Activated naive CD8-positive, alpha-beta T cell treated with anti-CD3 and anti-CD28 coated beads, Interleukin-2, amount 10 ng/mL, durations not matched to agents 7 days and 5 days (primary cell): ENCODE data around the gene FGF12. TPM values are rescaled to one million over a fixed set of nuclear protein-coding genes. Genes with fewer than 3 reads are reported as not detected.

Source experiments
- ATAC-seq: fragments of 150-1000 bp; cut with Tn5 transposase; one replicate; pipeline ENCODE4 v1.10.0; 2021; ENCODE audit warnings: low read depth, moderate library complexity
- POLR2A ChIA-PET: fragments of 350-600 bp; sonication (Branson Sonifier 250); formaldehyde crosslinking; loops from one replicate; lab custom pipeline; 2021; ENCODE audit warnings: antibody characterized with exemption; lab: Charles Lee
- DNase-seq: peaks from one replicate; pipeline ENCODE4 v3.0.0; 2021
- H3K27ac Mint-ChIP-seq: one replicate; pipeline ENCODE4 v1.8.0; 2022; ENCODE audit warnings: mild to moderate bottlenecking, mixed read lengths
- H3K27me3 Mint-ChIP-seq: one replicate; pipeline ENCODE4 v1.8.0; 2022; ENCODE audit warnings: mild to moderate bottlenecking, moderate library complexity, mixed read lengths
- H3K36me3 Mint-ChIP-seq: one replicate; pipeline ENCODE4 v1.8.0; 2021; ENCODE audit warnings: mild to moderate bottlenecking, mixed read lengths
- H3K4me1 Mint-ChIP-seq: one replicate; pipeline ENCODE4 v1.8.0; 2021; ENCODE audit warnings: mixed read lengths
- H3K4me3 Mint-ChIP-seq: one replicate; pipeline ENCODE4 v1.8.0; 2022; ENCODE audit warnings: mild to moderate bottlenecking, moderate library complexity, mixed read lengths
- H3K9me3 Mint-ChIP-seq: one replicate; pipeline ENCODE4 v1.8.0; 2021; ENCODE audit warnings: mixed read lengths
- total RNA-seq, 2 experiments: library from RNA; stranded (reverse); gene quantifications; one replicate each; pipeline ENCODE4 v1.2.3, GENCODE V29; 2021

FGF12 gene
- total RNA-seq, 2 experiments from 2014 or later: not detected

DNA sequence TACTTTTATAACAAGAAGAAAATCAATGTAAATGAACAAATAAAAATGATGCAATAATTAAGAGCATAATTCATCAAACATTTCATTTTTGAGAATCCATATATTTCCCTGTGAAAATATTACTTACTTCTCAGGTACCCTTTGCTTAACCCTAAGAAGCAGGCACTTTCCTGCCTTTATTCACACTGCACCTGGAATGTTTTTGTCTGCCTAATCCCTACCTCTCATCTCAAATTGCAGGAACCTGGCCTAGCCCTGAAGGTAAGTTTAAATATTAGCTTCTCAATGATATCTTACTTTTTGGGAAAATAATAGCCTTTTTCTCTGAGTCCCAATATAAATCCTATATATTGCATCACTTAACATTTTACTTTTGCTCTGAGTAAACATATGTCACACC, 559.1 kb downstream of the FGF12 start:
- no peak overlapping the region for H3K27ac Mint-ChIP-seq
- POLR2A ChIA-PET: no interaction called here

DNA sequence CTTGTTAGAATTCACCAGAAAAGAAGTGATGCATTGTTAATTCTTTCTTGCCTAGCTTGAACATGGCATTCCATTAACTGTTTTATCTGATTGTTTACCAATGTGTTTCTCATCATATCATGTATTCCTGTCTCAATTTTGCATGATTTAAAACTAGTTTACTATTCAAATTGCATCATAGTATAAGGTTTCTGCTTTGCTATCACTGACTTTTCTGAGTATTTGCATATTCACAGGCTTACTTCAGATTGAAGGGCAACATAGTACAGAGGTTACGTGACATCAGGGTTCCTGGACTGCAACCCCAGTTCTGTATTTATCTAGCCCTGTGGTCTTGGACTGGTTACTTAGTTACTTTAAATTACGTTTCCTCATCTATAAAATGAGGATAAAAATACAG, 561.8 kb downstream of the FGF12 start:
- H3K27me3 Mint-ChIP-seq: no peaks in the 10 kb centered on the region
- DNase-seq: no peak
- H3K9me3 Mint-ChIP-seq: no peaks in the 10 kb centered on the region
- H3K4me3 Mint-ChIP-seq: no peak overlapping the region
- H3K4me1 Mint-ChIP-seq: no peaks in the 10 kb centered on the region
- no peaks in the 10 kb centered on the region for H3K36me3 Mint-ChIP-seq
- ATAC-seq: no peak
- no peak overlapping the region for H3K27ac Mint-ChIP-seq
- POLR2A ChIA-PET: no interaction called here

More for the DNA sequence above, 559.1 kb downstream of the FGF12 start:
- Mint-ChIP-seq H3K4me1 (no peaks in the 10 kb centered on the region), H3K9me3 (no peaks in the 10 kb centered on the region), H3K36me3 (no peaks in the 10 kb centered on the region), H3K4me3 (no peak overlapping the region), H3K27me3 (no peaks in the 10 kb centered on the region)
- no peak for DNase-seq
- ATAC-seq: no peak

DNA sequence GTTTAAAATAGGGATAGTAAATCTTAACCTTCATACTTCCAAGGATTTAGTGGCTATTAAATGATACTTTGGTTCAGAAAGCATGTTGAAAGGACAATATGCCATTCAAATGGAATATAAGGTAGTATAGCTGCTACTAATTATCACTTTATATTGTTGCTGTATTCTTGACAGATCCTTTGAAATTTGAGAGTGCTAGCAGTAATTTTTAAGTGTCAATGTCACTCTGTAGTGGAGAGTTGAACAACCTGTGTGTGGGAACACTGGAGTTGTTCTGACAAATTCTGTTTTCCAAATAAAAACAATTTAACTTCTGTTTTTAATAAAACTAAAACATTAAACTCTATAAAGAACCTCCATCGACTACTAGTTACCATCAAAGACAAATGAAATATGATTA, 565.7 kb downstream of the FGF12 start:
- POLR2A ChIA-PET: no interaction called here
- Mint-ChIP-seq H3K4me3 (no peak overlapping the region), H3K4me1 (no peaks in the 10 kb centered on the region), H3K27me3 (no peaks in the 10 kb centered on the region), H3K9me3 (no peaks in the 10 kb centered on the region), H3K36me3 (no peaks in the 10 kb centered on the region), H3K27ac (no peak overlapping the region)
- DNase-seq (no peak), ATAC-seq (no peak)

DNA sequence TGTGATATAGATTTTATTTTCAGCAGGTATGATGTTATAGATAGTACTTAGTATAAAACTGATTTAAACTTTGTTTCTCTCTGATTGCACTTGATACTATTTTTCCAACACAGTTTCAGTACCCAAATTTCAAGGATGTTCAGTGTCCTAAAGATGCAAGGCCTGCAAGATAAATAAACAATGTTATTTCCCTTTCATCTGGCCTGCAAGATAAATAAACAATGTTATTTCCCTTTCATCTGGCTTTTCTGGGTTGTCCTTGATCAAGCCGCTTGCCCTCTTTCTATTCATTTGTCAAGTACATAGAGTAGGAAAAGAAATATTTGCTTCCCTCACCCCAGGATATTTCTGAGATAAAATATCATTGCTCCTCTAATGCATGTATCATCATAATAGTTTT, 571.0 kb downstream of the FGF12 start:
- H3K27ac Mint-ChIP-seq: no peak overlapping the region
- H3K4me1 Mint-ChIP-seq: no peaks in the 10 kb centered on the region
- H3K4me3 Mint-ChIP-seq: no peak overlapping the region
- no peaks in the 10 kb centered on the region for H3K36me3 Mint-ChIP-seq
- DNase-seq (no peak), ATAC-seq (no peak)
- H3K9me3 Mint-ChIP-seq: no peaks in the 10 kb centered on the region
- POLR2A ChIA-PET: no interaction called here
- H3K27me3 Mint-ChIP-seq: no peaks in the 10 kb centered on the region

DNA sequence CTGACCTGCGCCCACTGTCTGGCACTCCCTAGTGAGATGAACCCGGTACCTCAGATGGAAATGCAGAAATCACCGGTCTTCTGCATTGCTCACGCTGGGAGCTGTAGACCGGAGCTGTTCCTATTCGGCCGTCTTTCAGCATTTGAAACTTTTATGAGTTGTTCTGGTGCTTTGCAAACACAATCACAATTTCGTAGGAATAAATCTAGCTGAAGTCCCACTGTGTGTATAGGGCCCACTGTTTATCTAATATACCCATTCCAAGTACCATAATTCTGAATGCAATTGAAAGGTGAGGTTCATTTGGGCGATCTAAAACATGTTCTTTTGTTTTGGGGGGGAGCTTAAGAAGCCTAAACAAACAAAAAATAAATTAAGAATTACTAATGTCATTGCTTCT, 572.1 kb downstream of the FGF12 start:
- H3K27me3 Mint-ChIP-seq: no peaks in the 10 kb centered on the region
- ATAC-seq (no peak), DNase-seq (no peak)
- H3K4me1 Mint-ChIP-seq: no peaks in the 10 kb centered on the region
- POLR2A ChIA-PET: no interaction called here
- no peaks in the 10 kb centered on the region for H3K36me3 Mint-ChIP-seq
- H3K4me3 Mint-ChIP-seq: no peak overlapping the region
- no peak overlapping the region for H3K27ac Mint-ChIP-seq
- no peaks in the 10 kb centered on the region for H3K9me3 Mint-ChIP-seq

DNA sequence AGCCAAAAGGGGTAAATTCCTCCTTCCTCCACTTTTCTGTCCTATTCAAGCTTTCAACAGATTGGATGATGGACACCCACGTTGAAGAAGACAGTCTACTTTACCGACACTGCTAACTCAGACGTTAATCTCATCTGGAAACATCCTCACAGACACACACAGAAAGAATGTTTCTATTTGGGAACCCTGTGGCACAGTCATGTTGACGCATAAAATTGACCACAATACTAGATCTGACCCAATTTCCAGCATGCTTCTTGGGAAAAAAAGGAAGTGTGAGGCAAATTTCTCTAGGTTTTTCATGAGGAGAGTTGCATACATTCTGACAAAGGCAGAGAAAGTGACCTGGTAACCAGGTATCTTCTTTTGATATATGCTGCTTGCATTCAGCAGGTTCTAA, 594.1 kb downstream of the FGF12 start:
- Mint-ChIP-seq H3K27ac (no peak overlapping the region), H3K36me3 (no peaks in the 10 kb centered on the region), H3K4me1 (no peaks in the 10 kb centered on the region), H3K9me3 (no peaks in the 10 kb centered on the region), H3K4me3 (no peak overlapping the region), H3K27me3 (no peaks in the 10 kb centered on the region)
- ATAC-seq (no peak), DNase-seq (no peak)
- POLR2A ChIA-PET: no interaction called here

DNA sequence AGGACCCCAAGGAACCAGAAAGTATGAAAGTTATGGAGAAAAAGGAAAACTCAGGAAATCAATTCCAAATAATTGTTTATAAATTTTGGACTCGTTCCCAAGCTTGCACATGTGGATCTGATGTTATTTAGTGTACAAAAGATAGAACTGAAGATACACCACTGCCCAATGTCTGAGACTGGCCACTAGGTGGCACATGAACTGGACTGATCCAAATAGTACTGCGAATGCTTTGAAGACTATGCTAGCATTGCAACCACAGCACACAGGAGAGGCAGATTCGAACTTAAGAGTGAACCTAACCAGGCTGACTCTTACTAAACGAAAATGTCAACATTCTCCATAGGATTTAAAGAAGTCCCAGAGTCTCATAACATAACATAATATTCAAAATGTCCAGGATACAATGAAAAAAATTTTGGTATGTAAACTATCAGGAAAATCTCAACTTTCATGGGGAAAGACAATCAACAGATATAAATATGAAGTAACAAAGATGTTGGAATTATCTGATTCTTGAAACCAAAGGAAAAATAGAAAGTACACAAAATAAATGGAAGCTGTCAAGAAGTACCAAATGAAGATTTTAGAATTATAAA, 596.7 kb downstream of the FGF12 start:
- ATAC-seq: no peak

DNA sequence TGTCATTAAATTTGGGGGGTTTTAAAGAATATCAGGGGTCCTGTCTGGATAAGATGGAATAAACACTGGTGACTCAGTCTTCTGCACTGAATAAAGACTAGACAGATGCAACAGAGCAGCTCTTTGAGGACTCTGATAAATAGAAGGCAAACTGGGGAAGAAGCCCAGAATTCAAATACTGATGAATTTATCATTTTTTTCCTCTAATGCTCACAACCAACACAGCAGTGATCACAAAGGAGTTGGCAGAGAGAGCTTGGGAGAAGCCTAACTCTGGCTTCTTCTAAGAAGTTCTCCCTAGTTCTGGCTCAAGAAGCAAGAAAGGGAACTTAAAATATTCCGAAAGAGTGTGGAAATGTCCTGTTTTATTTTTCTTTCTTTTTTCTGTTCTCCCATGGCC, 597.8 kb downstream of the FGF12 start:
- Mint-ChIP-seq H3K4me1 (no peaks in the 10 kb centered on the region), H3K9me3 (no peaks in the 10 kb centered on the region), H3K27me3 (no peaks in the 10 kb centered on the region), H3K36me3 (no peaks in the 10 kb centered on the region), H3K27ac (no peak overlapping the region), H3K4me3 (no peak overlapping the region)
- POLR2A ChIA-PET: no interaction called here
- DNase-seq: no peak
- no peak for ATAC-seq

More for the DNA sequence above, 596.7 kb downstream of the FGF12 start:
- no peaks in the 10 kb centered on the region for H3K27me3 Mint-ChIP-seq
- POLR2A ChIA-PET: no interaction called here
- H3K27ac Mint-ChIP-seq: no peak overlapping the region
- no peaks in the 10 kb centered on the region for H3K36me3 Mint-ChIP-seq
- no peaks in the 10 kb centered on the region for H3K4me1 Mint-ChIP-seq
- DNase-seq: no peak
- H3K9me3 Mint-ChIP-seq: no peaks in the 10 kb centered on the region
- no peak overlapping the region for H3K4me3 Mint-ChIP-seq

DNA sequence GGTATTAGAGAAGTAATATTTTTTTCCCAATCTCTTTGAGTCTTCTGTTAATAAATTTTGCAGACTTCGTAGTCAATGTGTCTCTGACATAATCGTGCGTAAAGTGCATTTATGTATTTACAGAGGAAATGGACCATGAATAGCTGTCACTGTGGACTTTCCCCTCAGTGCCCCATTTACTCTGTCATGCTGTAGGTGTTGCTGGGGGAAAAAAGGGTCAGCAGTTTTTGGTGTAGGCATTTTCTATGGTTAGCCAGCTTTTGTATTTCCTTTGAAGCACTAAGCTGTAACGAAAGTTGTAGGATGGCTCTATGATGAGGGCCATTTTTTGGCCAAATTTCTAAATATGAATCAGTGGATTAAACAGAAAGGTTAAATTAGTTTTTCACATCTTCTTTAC, 598.4 kb downstream of the FGF12 start:
- DNase-seq (no peak), ATAC-seq (no peak)
- H3K4me1 Mint-ChIP-seq: no peaks in the 10 kb centered on the region
- POLR2A ChIA-PET: no interaction called here
- H3K36me3 Mint-ChIP-seq: no peaks in the 10 kb centered on the region
- H3K27ac Mint-ChIP-seq: no peak overlapping the region
- H3K4me3 Mint-ChIP-seq: no peak overlapping the region
- H3K9me3 Mint-ChIP-seq: no peaks in the 10 kb centered on the region
- no peaks in the 10 kb centered on the region for H3K27me3 Mint-ChIP-seq

DNA sequence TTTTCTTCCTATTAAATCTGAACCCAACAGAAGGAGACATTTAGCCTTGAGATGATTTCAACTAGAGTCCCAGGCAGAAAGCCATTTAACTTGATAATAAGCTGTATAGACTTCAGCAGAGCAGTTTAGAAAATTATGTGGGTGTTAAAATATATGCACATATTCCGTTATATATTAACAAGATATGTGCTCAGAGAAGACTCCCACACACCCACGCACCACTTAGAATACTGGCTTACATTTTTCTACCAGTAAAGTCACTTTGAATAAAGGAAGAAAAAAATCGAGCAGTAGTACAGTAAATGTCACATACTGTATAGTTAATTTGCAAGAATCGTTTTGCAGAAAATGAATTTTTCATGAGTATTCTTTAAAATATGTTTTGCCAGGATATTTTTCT, 599.3 kb downstream of the FGF12 start:
- ATAC-seq: no peak
- Mint-ChIP-seq H3K36me3 (no peaks in the 10 kb centered on the region), H3K4me1 (no peaks in the 10 kb centered on the region), H3K27ac (no peak overlapping the region), H3K9me3 (no peaks in the 10 kb centered on the region), H3K27me3 (no peaks in the 10 kb centered on the region), H3K4me3 (no peak overlapping the region)
- no peak for DNase-seq
- POLR2A ChIA-PET: no interaction called here

DNA sequence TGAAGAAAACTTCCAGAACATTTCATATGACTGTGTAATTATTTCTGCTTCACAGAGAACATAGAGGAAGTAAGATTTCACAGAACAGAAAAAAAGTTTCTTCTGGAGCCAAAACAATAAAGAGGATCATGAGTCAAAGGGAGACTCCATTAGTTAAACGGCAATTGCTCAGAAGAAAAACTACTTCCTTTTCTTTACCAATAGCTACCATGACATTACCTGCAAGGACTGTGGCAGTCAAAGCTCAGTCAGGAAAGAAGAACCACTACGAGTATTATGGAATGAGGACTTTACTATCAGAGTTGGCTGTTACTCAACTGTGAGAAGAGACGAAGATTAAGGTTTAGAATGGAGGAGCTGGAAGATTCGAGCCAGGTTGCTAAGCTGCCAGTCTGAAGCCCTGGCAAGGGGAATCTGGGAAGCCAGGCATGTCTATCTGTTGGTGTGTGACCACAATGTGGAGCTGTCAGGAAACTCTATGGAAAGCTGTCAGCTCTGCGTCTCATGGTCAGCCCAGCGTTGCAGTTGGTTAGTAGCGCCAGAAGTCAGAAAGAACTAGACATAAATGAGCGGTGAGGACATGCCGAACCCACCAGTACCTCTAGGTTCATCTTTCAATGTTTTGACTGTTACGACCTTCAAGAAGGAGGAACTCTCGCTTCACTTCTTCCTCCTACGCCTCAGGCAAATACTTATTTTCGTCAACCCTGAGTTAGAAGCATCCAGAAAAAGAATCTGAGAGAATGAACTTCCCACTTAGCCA, 604.3 kb downstream of the FGF12 start:
- Mint-ChIP-seq H3K36me3 (no peaks in the 10 kb centered on the region), H3K9me3 (no peaks in the 10 kb centered on the region), H3K27ac (no peak overlapping the region), H3K4me1 (no peaks in the 10 kb centered on the region), H3K4me3 (no peak overlapping the region), H3K27me3 (no peaks in the 10 kb centered on the region)
- POLR2A ChIA-PET: no interaction called here
- ATAC-seq: no peak
- no peak for DNase-seq

DNA sequence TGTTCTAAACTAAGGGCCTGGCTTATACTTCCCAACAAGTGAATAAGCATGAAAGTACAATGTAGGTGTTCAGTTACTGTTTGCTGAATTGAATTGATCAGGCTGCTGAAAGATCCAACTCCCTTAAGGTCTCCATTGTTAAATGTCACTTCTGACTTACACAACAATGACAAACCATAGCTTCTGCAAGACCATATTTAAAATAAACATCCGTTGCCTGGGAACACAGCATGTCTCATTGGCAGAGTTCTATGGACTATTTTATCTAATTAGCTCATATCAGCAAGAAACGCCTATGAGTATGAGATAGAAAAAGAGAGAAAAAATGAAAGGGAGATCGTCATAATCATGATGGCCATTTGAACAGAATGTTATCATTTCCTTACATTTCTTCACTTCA, 605.4 kb downstream of the FGF12 start:
- DNase-seq (no peak), ATAC-seq (no peak)
- Mint-ChIP-seq H3K27me3 (no peaks in the 10 kb centered on the region), H3K36me3 (no peaks in the 10 kb centered on the region), H3K27ac (no peak overlapping the region), H3K4me1 (no peaks in the 10 kb centered on the region), H3K9me3 (peaks cover 2% of the 10 kb centered on the region), H3K4me3 (no peak overlapping the region)
- POLR2A ChIA-PET: no interaction called here

DNA sequence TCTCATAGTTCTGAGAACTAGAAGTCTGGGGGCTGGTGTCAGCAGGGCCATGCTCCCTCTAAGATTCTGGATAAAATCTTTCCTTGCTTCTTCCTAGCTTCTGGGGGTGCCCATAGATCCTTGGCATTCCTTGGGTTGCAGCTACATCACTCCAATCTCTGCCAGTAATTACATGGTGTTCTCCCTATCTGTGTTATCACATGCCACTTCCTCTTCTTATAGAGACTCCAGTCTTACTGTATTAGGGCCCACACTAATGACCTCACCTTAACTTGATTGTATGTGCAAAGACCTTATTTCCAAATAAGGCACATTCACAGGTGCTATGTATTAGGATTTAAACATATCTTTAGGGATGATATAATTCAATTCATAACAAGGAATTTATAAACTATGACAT, 618.5 kb downstream of the FGF12 start:
- DNase-seq (no peak), ATAC-seq (no peak)
- Mint-ChIP-seq H3K27me3 (no peaks in the 10 kb centered on the region), H3K4me1 (no peaks in the 10 kb centered on the region), H3K27ac (no peak overlapping the region), H3K36me3 (no peaks in the 10 kb centered on the region), H3K9me3 (peaks cover 3% of the 10 kb centered on the region), H3K4me3 (no peak overlapping the region)
- POLR2A ChIA-PET: no interaction called here

DNA sequence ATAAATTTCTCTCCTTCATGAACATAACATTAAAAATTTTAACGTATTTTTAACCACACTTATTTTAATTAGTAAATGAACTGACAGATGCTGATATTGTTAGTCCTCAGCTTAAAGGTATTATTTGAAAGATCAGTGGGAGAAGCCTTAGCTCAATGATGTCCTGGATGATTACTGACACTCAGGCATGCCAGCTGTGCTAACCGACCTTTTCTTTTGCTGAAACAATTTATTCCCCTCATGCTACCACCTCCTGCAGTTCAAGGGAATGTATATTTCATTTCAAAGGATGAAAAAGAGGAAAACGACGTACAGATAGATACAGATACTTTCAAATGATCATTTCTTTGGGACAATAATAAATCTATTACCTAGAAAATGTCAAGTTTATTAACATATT, 620.8 kb downstream of the FGF12 start:
- peaks cover 3% of the 10 kb centered on the region for H3K9me3 Mint-ChIP-seq

More for the DNA sequence above, 620.8 kb downstream of the FGF12 start:
- Mint-ChIP-seq H3K4me1 (no peaks in the 10 kb centered on the region), H3K36me3 (no peaks in the 10 kb centered on the region), H3K27ac (no peak overlapping the region), H3K4me3 (no peak overlapping the region), H3K27me3 (no peaks in the 10 kb centered on the region)
- ATAC-seq (no peak), DNase-seq (no peak)
- POLR2A ChIA-PET: no interaction called here
